ENCODE measurements around the gene C2CD4D.

DNA sequence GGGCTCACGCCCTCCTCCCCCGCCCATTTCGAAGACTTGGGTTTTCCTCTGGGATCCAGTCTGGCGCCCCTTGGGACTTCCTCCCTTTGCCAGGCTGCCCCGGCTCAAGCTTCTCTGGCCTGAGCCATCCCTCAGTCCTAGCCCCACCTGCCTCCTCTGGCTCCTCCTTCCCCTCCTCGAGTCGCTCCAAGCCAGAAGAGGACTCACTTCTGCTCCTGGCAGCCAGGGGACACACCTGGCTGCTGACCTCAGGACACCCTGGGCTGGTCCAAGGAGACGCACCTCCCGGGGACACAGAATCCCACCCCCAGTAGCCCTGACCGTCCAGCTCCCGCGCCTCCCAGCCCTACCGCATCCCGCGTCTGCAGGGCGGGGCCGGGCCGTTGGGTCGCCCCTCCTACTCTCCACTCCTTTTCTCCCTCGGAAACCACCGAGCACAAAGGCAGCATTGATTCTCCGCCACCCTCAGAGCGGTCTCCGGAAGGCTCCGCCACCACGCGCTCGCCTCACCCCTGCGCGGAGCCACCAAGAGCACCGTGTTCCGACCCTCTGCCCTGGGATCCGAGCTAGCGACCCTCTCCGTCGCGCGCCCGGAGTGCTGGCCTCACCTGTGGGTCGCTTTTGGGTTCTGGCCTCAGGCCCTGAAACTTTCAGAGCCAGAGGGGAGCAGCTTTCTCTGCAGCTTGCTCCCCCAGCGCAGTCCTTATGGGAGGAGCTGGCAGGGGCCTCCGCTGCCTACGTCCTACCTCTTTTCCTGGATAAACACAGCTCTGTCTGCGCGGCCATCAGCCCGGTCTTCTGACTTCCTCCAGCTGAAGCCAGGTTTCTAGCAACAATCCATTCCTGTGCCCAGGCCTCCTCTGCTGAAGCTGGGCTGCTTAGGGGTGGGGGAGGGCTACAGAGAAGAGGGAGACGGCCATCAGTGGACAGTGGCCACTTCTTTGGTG is at the start of gene C2CD4D:
- TF ChIP-seq, protein P1, sequence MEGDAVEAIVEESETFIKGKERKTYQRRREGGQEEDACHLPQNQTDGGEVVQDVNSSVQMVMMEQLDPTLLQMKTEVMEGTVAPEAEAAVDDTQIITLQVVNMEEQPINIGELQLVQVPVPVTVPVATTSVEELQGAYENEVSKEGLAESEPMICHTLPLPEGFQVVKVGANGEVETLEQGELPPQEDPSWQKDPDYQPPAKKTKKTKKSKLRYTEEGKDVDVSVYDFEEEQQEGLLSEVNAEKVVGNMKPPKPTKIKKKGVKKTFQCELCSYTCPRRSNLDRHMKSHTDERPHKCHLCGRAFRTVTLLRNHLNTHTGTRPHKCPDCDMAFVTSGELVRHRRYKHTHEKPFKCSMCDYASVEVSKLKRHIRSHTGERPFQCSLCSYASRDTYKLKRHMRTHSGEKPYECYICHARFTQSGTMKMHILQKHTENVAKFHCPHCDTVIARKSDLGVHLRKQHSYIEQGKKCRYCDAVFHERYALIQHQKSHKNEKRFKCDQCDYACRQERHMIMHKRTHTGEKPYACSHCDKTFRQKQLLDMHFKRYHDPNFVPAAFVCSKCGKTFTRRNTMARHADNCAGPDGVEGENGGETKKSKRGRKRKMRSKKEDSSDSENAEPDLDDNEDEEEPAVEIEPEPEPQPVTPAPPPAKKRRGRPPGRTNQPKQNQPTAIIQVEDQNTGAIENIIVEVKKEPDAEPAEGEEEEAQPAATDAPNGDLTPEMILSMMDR (IDR thresholded peaks at IDR 0.05) = peak in 1 of 5 experiments; percentile 9
- TF ChIP-seq POLR2A (IDR thresholded peaks at IDR 0.05) = peak in 1 of 2 donors; percentile 56

All from tibial nerve (tissue), 3 donors.